SK-N-SH treated with all-trans-retinoic acid at 6 μM for 48 hours (cell line): ENCODE results near the gene GRHL1.

Experiments
- ARNTL ChIP-seq: fragments of 450-650 bp; formaldehyde crosslinking; IDR thresholded peaks from 2 replicates; pipeline ENCODE4 v1.5.0; 2020; ENCODE audit warnings: low read depth, mild to moderate bottlenecking, moderate library complexity, borderline replicate concordance
- GLIS3 ChIP-seq: fragments of 250-450 bp; sonication (Bioruptor Pico); IDR thresholded peaks from 2 replicates; pipeline ENCODE4 v1.5.0; 2020; ENCODE audit warnings: mild to moderate bottlenecking, moderate library complexity
- ISL1 ChIP-seq: fragments of 250-450 bp; sonication (Bioruptor Pico); IDR thresholded peaks from 2 replicates; pipeline ENCODE4 v2.1.2; 2022; ENCODE audit warnings: mild to moderate bottlenecking, moderate library complexity
- OSR1 ChIP-seq: fragments of 250-450 bp; sonication (Bioruptor Pico); IDR thresholded peaks from 2 replicates; pipeline ENCODE4 v1.8.0; 2022; ENCODE audit warnings: moderate library complexity, mild to moderate bottlenecking, inconsistent platforms
- RARB ChIP-seq: fragments of 250-450 bp; sonication (Bioruptor Pico); IDR thresholded peaks from 2 replicates; pipeline ENCODE4 v1.8.0; 2021; ENCODE audit warnings: mild to moderate bottlenecking, moderate library complexity
- TCF4 ChIP-seq: fragments of 250-450 bp; sonication (Bioruptor Pico); IDR thresholded peaks from 2 replicates; pipeline ENCODE4 v1.8.0; 2021; ENCODE audit warnings: mild to moderate bottlenecking, moderate library complexity, borderline replicate concordance
- TOX ChIP-seq: fragments of 250-450 bp; sonication (Bioruptor Pico); IDR thresholded peaks from 2 replicates; pipeline ENCODE4 v1.8.0; 2021; ENCODE audit warnings: mild to moderate bottlenecking, moderate library complexity, borderline replicate concordance
- ZFP3 ChIP-seq: fragments of 250-450 bp; sonication (Bioruptor Pico); IDR thresholded peaks from 2 replicates; pipeline ENCODE4 v1.5.0; 2020; ENCODE audit warnings: mild to moderate bottlenecking, moderate library complexity
- ZFP30 ChIP-seq: fragments of 450-650 bp; formaldehyde crosslinking; IDR thresholded peaks from 2 replicates; pipeline ENCODE4 v1.5.0; 2022; ENCODE audit warnings: mild to moderate bottlenecking, moderate library complexity
- ZNF565 ChIP-seq: fragments of 450-650 bp; formaldehyde crosslinking; conservative IDR thresholded peaks from 2 replicates; pipeline ENCODE4 v1.5.0; 2020; ENCODE audit warnings: low read depth, mild to moderate bottlenecking, moderate library complexity
- ZNF8 ChIP-seq: fragments of 450-650 bp; formaldehyde crosslinking; IDR thresholded peaks from 2 replicates; pipeline ENCODE4 v1.5.0; 2020; ENCODE audit warnings: mild to moderate bottlenecking, moderate library complexity
- TF ChIP-seq, protein P1 (sequence below): fragments of 250-450 bp; sonication (Bioruptor Pico); IDR thresholded peaks from 2 replicates; pipeline ENCODE4 v1.5.1; 2021; ENCODE audit warnings: mild to moderate bottlenecking, moderate library complexity
- TF ChIP-seq, protein P2 (sequence below): fragments of 250-450 bp; sonication (Bioruptor Pico); IDR thresholded peaks from 2 replicates; pipeline ENCODE4 v1.5.1; 2020; ENCODE audit warnings: low read depth, mild to moderate bottlenecking, moderate library complexity
- TF ChIP-seq, protein P3 (sequence below): fragments of 250-450 bp; sonication (Bioruptor Pico); IDR thresholded peaks from 2 replicates; pipeline ENCODE4 v1.8.0; 2021; ENCODE audit warnings: low read depth, mild to moderate bottlenecking, moderate library complexity, borderline replicate concordance

DNA sequence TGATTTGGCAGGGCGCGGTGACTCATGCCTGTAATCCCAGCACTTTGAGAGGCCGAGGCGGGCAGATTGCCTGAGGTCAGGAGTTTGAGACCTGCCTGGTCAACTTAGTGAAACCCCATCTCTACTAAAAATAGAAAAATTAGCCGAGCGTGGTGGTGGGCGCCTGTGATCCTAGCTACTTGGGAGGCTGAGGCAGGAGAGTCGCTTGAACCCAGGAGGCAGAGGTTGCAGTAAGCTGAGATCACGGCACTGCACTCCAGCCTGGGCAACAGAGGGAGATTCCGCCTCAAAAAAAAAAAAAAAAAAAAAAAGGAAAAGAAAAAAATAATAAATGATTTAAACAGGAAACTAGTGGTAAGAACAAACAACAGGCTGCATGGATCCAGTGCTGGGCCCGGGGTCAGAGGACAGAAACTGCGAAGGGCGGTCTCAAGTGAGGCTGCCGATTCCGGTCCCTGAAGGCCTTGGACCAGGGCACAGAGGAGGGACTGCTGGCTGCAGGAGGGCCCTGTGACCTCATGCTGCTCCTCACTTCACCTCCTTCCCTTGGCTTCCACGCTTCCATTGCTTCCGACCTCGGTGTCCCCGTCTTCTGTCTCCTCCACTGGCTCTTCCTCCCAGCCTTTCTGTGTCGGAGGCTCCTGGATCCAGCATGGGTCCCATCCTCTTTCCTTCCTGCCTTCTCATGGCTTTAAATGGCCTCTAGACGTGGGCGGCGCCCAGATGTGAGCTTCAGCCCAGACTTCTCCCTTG lies 2.1 kb upstream of the GRHL1 start:
- TF ChIP-seq ZNF565 (CRISPR knock-in tag) (no peak), ZFP3 (CRISPR knock-in tag) (no peak), RARB (CRISPR knock-in tag) (no peak), GLIS3 (CRISPR knock-in tag) (no peak), ZNF8 (CRISPR knock-in tag) (no peak), OSR1 (CRISPR knock-in tag) (no peak), TCF4 (CRISPR knock-in tag) (no peak), ZFP30 (CRISPR knock-in tag) (no peak), ISL1 (no peak), TOX (CRISPR knock-in tag) (no peak), ARNTL (CRISPR knock-in tag) (no peak)
- TF ChIP-seq, protein P1, sequence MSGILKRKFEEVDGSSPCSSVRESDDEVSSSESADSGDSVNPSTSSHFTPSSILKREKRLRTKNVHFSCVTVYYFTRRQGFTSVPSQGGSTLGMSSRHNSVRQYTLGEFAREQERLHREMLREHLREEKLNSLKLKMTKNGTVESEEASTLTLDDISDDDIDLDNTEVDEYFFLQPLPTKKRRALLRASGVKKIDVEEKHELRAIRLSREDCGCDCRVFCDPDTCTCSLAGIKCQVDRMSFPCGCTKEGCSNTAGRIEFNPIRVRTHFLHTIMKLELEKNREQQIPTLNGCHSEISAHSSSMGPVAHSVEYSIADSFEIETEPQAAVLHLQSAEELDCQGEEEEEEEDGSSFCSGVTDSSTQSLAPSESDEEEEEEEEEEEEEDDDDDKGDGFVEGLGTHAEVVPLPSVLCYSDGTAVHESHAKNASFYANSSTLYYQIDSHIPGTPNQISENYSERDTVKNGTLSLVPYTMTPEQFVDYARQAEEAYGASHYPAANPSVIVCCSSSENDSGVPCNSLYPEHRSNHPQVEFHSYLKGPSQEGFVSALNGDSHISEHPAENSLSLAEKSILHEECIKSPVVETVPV (CRISPR knock-in tag): no peak
- TF ChIP-seq, protein P2, sequence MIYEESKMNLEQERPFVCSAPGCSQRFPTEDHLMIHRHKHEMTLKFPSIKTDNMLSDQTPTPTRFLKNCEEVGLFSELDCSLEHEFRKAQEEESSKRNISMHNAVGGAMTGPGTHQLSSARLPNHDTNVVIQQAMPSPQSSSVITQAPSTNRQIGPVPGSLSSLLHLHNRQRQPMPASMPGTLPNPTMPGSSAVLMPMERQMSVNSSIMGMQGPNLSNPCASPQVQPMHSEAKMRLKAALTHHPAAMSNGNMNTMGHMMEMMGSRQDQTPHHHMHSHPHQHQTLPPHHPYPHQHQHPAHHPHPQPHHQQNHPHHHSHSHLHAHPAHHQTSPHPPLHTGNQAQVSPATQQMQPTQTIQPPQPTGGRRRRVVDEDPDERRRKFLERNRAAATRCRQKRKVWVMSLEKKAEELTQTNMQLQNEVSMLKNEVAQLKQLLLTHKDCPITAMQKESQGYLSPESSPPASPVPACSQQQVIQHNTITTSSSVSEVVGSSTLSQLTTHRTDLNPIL (CRISPR knock-in tag): no peak
- TF ChIP-seq, protein P3, sequence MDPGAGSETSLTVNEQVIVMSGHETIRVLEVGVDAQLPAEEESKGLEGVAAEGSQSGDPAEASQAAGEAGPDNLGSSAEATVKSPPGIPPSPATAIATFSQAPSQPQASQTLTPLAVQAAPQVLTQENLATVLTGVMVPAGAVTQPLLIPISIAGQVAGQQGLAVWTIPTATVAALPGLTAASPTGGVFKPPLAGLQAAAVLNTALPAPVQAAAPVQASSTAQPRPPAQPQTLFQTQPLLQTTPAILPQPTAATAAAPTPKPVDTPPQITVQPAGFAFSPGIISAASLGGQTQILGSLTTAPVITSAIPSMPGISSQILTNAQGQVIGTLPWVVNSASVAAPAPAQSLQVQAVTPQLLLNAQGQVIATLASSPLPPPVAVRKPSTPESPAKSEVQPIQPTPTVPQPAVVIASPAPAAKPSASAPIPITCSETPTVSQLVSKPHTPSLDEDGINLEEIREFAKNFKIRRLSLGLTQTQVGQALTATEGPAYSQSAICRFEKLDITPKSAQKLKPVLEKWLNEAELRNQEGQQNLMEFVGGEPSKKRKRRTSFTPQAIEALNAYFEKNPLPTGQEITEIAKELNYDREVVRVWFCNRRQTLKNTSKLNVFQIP (CRISPR knock-in tag): no peak
